Measurements from ENCODE around the gene HRAS.

HRAS gene

GRCh38 chr11:548700-549603 lies 13.6 kb upstream of the HRAS start:
- TF ChIP-seq Cebpa-rat (IDR thresholded peaks at IDR 0.05) = no peak
- no peaks in the 10 kb centered on the region for H3K27me3 ChIP-seq
- H3K27ac ChIP-seq = no peak overlapping the region
- no peaks in the 10 kb centered on the region; the same call in 1 of the 2 replicates for H4K20me1 ChIP-seq
- H3K9ac ChIP-seq = no peak overlapping the region
- no peaks in the 10 kb centered on the region; the same call in 1 of the 2 replicates for H3K36me3 ChIP-seq
- H3K4me2 ChIP-seq = no peak overlapping the region
- H3K9me3 ChIP-seq = no peaks in the 10 kb centered on the region
- peaks cover 20% of the 10 kb centered on the region for H3K4me1 ChIP-seq
- no peak overlapping the region for H3K4me3 ChIP-seq

GRCh38 chr11:545171-545570 lies 9.8 kb upstream of the HRAS start:
- Histone ChIP-seq H3K27ac (no peak overlapping the region), H3K4me3 (no peak overlapping the region), H3K9ac (no peak overlapping the region)

GRCh38 chr11:544817-545166 lies 9.4 kb upstream of the HRAS start:
- TF ChIP-seq Cebpa-rat (IDR thresholded peaks at IDR 0.05) = no peak
- H3K4me1 ChIP-seq = peaks cover 24% of the 10 kb centered on the region
- H3K27me3 ChIP-seq = no peaks in the 10 kb centered on the region
- no peak overlapping the region for H3K4me2 ChIP-seq
- no peak overlapping the region for H3K4me3 ChIP-seq
- no peaks in the 10 kb centered on the region for H3K36me3 ChIP-seq
- no peak overlapping the region for H3K9ac ChIP-seq
- no peak overlapping the region for H3K27ac ChIP-seq
- H4K20me1 ChIP-seq = no peaks in the 10 kb centered on the region
- H3K9me3 ChIP-seq = no peaks in the 10 kb centered on the region

More at GRCh38 chr11:545171-545570, 9.8 kb upstream of the HRAS start:
- TF ChIP-seq Cebpa-rat (IDR thresholded peaks at IDR 0.05) = no peak
- no peak overlapping the region for H3K4me2 ChIP-seq
- peaks cover 20% of the 10 kb centered on the region for H3K4me1 ChIP-seq
- H3K9me3 ChIP-seq = no peaks in the 10 kb centered on the region
- H3K27me3 ChIP-seq = no peaks in the 10 kb centered on the region
- H4K20me1 ChIP-seq = no peaks in the 10 kb centered on the region
- no peaks in the 10 kb centered on the region; the same call in 1 of the 2 replicates for H3K36me3 ChIP-seq

- Histone ChIP-seq H4K20me1 (peaks cover 7% of the 10 kb centered on the region; the same call in 1 of the 2 replicates), H3K4me1 (peaks cover 45% of the 10 kb centered on the region), H3K9me3 (no peaks in the 10 kb centered on the region), H3K4me3 (no peak overlapping the region), H3K9ac (no peak overlapping the region), H3K27ac (0 out of 2 replicates have a peak overlapping the region, but pooled peaks have one; percentile 31), H3K4me2 (peak overlapping the region; percentile 46; the same call in 1 of the 2 replicates), H3K27me3 (no peaks in the 10 kb centered on the region), H3K36me3 (no peaks in the 10 kb centered on the region)
- no peak for TF ChIP-seq Cebpa-rat (IDR thresholded peaks at IDR 0.05)
These were observed 6.1 kb upstream of the HRAS start for GRCh38 chr11:541433-541885.

- no peak overlapping the region for H3K4me3 ChIP-seq
- H3K4me2 ChIP-seq = peak overlapping the region; percentile 46
- peak overlapping the region; percentile 31 for H3K27ac ChIP-seq
- no peaks in the 10 kb centered on the region for H3K9me3 ChIP-seq
- no peaks in the 10 kb centered on the region for H3K27me3 ChIP-seq
- H3K36me3 ChIP-seq = no peaks in the 10 kb centered on the region
- peaks cover 51% of the 10 kb centered on the region for H3K4me1 ChIP-seq
- TF ChIP-seq Cebpa-rat (IDR thresholded peaks at IDR 0.05) = no peak
- peaks cover 7% of the 10 kb centered on the region; the same call in 1 of the 2 replicates for H4K20me1 ChIP-seq
- H3K9ac ChIP-seq = peak overlapping the region; percentile 58
These were observed 5.4 kb upstream of the HRAS start for GRCh38 chr11:540583-541432.

- Histone ChIP-seq H3K4me1 (peaks cover 51% of the 10 kb centered on the region), H3K4me2 (no peak overlapping the region), H3K9me3 (no peaks in the 10 kb centered on the region), H3K36me3 (no peaks in the 10 kb centered on the region), H3K27me3 (no peaks in the 10 kb centered on the region), H3K9ac (no peak overlapping the region), H3K27ac (0 out of 2 replicates have a peak overlapping the region, but pooled peaks have one; percentile 46), H4K20me1 (peaks cover 7% of the 10 kb centered on the region; the same call in 1 of the 2 replicates), H3K4me3 (no peak overlapping the region)
- TF ChIP-seq Cebpa-rat (IDR thresholded peaks at IDR 0.05) = no peak
These were observed 4.7 kb upstream of the HRAS start for GRCh38 chr11:539971-540481.

- TF ChIP-seq Cebpa-rat (IDR thresholded peaks at IDR 0.05) = no peak
- H3K27me3 ChIP-seq = no peaks in the 10 kb centered on the region
- H3K4me2 ChIP-seq = peak overlapping the region; percentile 100
- H4K20me1 ChIP-seq = peaks cover 22% of the 10 kb centered on the region
- peak overlapping the region; percentile 99 for H3K27ac ChIP-seq
- peaks cover 6% of the 10 kb centered on the region for H3K36me3 ChIP-seq
- peaks cover 62% of the 10 kb centered on the region for H3K4me1 ChIP-seq
- peak overlapping the region; percentile 92 for H3K9ac ChIP-seq
- H3K4me3 ChIP-seq = peak overlapping the region; percentile 97; the same call in 1 of the 2 replicates
- H3K9me3 ChIP-seq = no peaks in the 10 kb centered on the region
These were observed 3.2 kb upstream of the HRAS start for GRCh38 chr11:538431-539051.

GRCh38 chr11:537622-538430 lies 2.5 kb upstream of the HRAS start:
- Histone ChIP-seq H3K27ac (peak overlapping the region; percentile 99), H3K4me3 (peak overlapping the region; percentile 97), H3K9me3 (no peaks in the 10 kb centered on the region), H3K36me3 (peaks cover 13% of the 10 kb centered on the region), H3K4me1 (peaks cover 68% of the 10 kb centered on the region), H4K20me1 (peaks cover 29% of the 10 kb centered on the region), H3K9ac (peak overlapping the region; percentile 92), H3K4me2 (peak overlapping the region; percentile 100), H3K27me3 (no peaks in the 10 kb centered on the region)
- no peak for TF ChIP-seq Cebpa-rat (IDR thresholded peaks at IDR 0.05)
